Measurements from ENCODE around the gene DLX5. TPM values are rescaled to one million over a fixed set of nuclear protein-coding genes. Genes with fewer than 3 reads are reported as not detected.

Gene DLX5
- total and polyA plus RNA-seq, 2 donors (not counting 1 experiment from before 2014, with no cell fraction given), result 0.06 to 0.17 TPM

DNA sequence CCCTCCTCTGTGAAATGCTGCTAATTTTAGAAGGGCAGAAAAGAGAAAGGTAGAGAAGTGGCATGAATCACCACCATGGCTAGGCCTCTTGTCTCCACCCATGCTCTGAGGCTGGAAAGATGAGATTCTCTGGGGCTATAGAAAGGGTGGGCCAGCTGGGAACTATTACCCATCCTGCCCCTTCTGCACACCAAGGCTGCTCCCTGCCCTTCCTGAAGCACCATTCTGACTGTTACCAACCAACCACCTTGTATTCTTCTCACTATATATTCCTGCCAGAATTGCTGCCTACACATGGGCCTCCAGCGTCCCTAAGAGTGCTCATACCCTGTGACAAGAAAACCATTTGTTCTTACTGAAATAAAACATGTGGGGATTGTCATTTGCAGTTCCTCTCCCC, 30.7 kb downstream of the DLX5 start:
- Histone ChIP-seq H3K4me3 (replicated peaks in 1 of 4; ENCODE audit: control extremely low read depth in 1 of 4, insufficient read depth in 1 of 4, low read depth in 3 of 4, low read length in 4 of 4) (no peak overlapping the region), H3K9ac (ENCODE audit: insufficient read depth, low read length) (no peak overlapping the region)

DNA sequence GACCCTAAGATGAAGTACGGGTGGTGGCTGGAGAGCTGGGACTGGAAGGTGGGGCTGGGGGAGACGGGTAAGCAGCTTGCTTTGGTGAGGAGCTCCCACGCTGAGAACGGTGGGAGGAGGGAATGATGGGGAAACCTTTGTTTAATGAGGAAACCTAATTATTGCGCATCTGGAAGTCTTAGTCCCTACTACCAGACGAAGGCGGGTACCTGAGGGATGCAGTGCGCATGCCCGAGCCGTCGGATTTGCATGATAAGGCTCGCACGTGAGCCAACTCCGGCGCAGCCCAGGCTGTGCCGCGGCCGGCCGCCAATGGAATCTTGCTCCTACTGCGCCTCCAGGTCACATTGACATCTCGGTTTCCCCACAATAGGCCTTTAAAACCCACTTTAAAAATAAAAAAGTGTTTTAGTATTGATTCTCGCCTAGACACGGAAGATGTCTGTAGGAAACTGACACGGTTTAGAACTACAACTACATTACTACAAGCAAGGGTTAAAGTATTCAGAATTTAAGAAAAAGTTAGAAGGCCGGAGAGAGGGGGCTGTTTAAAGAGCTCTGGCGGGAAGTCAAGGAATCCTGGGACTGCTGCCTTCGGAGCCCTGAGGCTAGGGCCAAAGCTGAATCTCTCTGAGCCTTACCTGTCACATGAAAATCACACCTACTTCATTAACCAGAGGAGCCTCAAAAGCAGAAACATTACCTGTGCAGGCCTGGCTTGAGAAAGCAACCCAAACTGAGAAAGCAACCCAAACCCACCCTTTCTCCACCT, 31.4 kb downstream of the DLX5 start:
- Histone ChIP-seq H3K9ac (ENCODE audit: insufficient read depth, low read length) (no peak overlapping the region), H2AFZ (ENCODE audit: low read length) (no peak overlapping the region), H3K4me1 (ENCODE audit: control insufficient read depth, extremely low read depth, insufficient read depth, low read length) (no peaks in the 10 kb centered on the region), H3K9me3 (ENCODE audit: control insufficient read depth, insufficient read depth, low read depth, low read length) (no peaks in the 10 kb centered on the region), H3K27ac (ENCODE audit: insufficient read depth, low read length) (no peak overlapping the region), H3K36me3 (ENCODE audit: control insufficient read depth, insufficient read depth, low read length) (no peaks in the 10 kb centered on the region), H3K79me2 (ENCODE audit: control insufficient read depth, insufficient read depth, low read length) (no peaks in the 10 kb centered on the region), H4K20me1 (ENCODE audit: control insufficient read depth, extremely low read depth, insufficient read depth, low read length) (no peaks in the 10 kb centered on the region), H3K4me3 (replicated peaks in 1 of 4; ENCODE audit: control extremely low read depth in 1 of 4, insufficient read depth in 1 of 4, low read depth in 3 of 4, low read length in 4 of 4) (no peak overlapping the region), H3K27me3 (ENCODE audit: control insufficient read depth, insufficient read depth, low read length) (peaks cover 62% of the 10 kb centered on the region), H3K4me2 (ENCODE audit: extremely low read depth, insufficient read depth, low read length) (no peak overlapping the region)
- TF ChIP-seq EZH2 (IDR thresholded peaks at IDR 0.05; ENCODE audit: low read length, missing control alignments), result no peak
- TF ChIP-seq, protein P1, sequence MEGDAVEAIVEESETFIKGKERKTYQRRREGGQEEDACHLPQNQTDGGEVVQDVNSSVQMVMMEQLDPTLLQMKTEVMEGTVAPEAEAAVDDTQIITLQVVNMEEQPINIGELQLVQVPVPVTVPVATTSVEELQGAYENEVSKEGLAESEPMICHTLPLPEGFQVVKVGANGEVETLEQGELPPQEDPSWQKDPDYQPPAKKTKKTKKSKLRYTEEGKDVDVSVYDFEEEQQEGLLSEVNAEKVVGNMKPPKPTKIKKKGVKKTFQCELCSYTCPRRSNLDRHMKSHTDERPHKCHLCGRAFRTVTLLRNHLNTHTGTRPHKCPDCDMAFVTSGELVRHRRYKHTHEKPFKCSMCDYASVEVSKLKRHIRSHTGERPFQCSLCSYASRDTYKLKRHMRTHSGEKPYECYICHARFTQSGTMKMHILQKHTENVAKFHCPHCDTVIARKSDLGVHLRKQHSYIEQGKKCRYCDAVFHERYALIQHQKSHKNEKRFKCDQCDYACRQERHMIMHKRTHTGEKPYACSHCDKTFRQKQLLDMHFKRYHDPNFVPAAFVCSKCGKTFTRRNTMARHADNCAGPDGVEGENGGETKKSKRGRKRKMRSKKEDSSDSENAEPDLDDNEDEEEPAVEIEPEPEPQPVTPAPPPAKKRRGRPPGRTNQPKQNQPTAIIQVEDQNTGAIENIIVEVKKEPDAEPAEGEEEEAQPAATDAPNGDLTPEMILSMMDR (conservative IDR thresholded peaks at IDR 0.05 in 1 of 2, IDR thresholded peaks at IDR 0.05 in 1 of 2; ENCODE audit: low read depth in 1 of 2, low read length in 2 of 2), result no peak
- DNase-seq (ENCODE audit: low read depth in 2 of 2), result no peak

More for the DNA sequence above, 30.7 kb downstream of the DLX5 start:
- Histone ChIP-seq H3K4me2 (ENCODE audit: extremely low read depth, insufficient read depth, low read length) (no peak overlapping the region), H4K20me1 (ENCODE audit: control insufficient read depth, extremely low read depth, insufficient read depth, low read length) (no peaks in the 10 kb centered on the region), H3K4me1 (ENCODE audit: control insufficient read depth, extremely low read depth, insufficient read depth, low read length) (no peaks in the 10 kb centered on the region), H3K36me3 (ENCODE audit: control insufficient read depth, insufficient read depth, low read length) (no peaks in the 10 kb centered on the region), H3K79me2 (ENCODE audit: control insufficient read depth, insufficient read depth, low read length) (no peaks in the 10 kb centered on the region), H3K9me3 (ENCODE audit: control insufficient read depth, insufficient read depth, low read depth, low read length) (no peaks in the 10 kb centered on the region), H3K27ac (ENCODE audit: insufficient read depth, low read length) (no peak overlapping the region), H3K27me3 (ENCODE audit: control insufficient read depth, insufficient read depth, low read length) (peaks cover 64% of the 10 kb centered on the region), H2AFZ (ENCODE audit: low read length) (no peak overlapping the region)
- TF ChIP-seq EZH2 (IDR thresholded peaks at IDR 0.05; ENCODE audit: low read length, missing control alignments), result no peak
- no peak for DNase-seq (ENCODE audit: low read depth in 2 of 2)

DNA sequence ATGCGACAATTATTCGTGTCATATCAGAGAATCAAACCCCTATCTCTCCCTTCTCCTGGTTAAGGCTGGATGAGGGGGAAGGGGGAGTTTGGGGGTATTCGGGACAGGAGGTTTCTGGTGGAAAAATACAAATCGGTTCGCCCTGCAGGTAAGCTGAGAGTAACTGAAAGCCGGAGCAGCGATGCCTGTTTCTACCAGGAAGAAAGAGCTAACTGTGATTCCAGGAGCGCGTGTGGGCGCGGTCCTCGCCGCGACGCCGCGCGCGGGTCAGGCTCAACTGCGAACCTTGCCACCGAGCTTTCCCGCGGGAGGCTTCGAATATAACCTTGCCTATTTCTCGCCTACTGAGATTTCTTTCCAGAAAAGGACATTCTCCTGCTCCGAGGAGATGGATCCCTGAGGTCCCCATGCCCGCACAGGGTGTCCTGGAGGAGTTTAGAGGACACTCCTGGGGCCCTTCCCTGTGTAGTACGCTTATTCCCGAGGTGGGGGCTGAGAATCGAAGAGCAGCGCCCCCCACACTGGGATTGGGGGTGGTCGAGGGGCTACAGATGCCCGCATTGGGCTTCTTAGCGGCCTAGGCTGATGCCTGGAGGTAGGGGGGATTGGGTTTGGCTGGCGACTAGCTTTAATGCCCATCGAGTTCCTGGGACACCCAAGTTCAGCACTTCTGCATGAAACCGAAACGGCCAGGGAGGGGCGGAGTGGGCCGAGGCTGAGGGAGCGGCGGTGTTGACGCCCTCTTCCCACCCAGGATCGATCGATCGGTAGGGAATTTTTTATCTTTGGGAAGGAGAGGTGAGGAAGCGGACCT, 32.2 kb downstream of the DLX5 start:
- Histone ChIP-seq H3K4me2 (ENCODE audit: extremely low read depth, insufficient read depth, low read length) (no peak overlapping the region), H3K79me2 (ENCODE audit: control insufficient read depth, insufficient read depth, low read length) (no peaks in the 10 kb centered on the region)

More for the DNA sequence above, 32.2 kb downstream of the DLX5 start:
- Histone ChIP-seq H4K20me1 (ENCODE audit: control insufficient read depth, extremely low read depth, insufficient read depth, low read length) (no peaks in the 10 kb centered on the region), H3K9ac (ENCODE audit: insufficient read depth, low read length) (no peak overlapping the region), H3K27ac (ENCODE audit: insufficient read depth, low read length) (no peak overlapping the region), H3K9me3 (ENCODE audit: control insufficient read depth, insufficient read depth, low read depth, low read length) (no peaks in the 10 kb centered on the region), H3K27me3 (ENCODE audit: control insufficient read depth, insufficient read depth, low read length) (peaks cover 53% of the 10 kb centered on the region), H2AFZ (ENCODE audit: low read length) (no peak overlapping the region), H3K36me3 (ENCODE audit: control insufficient read depth, insufficient read depth, low read length) (no peaks in the 10 kb centered on the region), H3K4me3 (replicated peaks in 1 of 4; ENCODE audit: control extremely low read depth in 1 of 4, insufficient read depth in 1 of 4, low read depth in 3 of 4, low read length in 4 of 4) (no peak overlapping the region), H3K4me1 (ENCODE audit: control insufficient read depth, extremely low read depth, insufficient read depth, low read length) (no peaks in the 10 kb centered on the region)
- TF ChIP-seq EZH2 (IDR thresholded peaks at IDR 0.05; ENCODE audit: low read length, missing control alignments), result peak; percentile 69
- TF ChIP-seq, protein P1 (conservative IDR thresholded peaks at IDR 0.05 in 1 of 2, IDR thresholded peaks at IDR 0.05 in 1 of 2; ENCODE audit: low read depth in 1 of 2, low read length in 2 of 2), result no peak
- DNase-seq (ENCODE audit: low read depth in 2 of 2), result no peak
